SK-N-MC (cell line): ENCODE measurements around the gene PODNL1.

Experiments
- EZH2 ChIP-seq: fragments of 200-600 bp; sonication (generic); IDR thresholded peaks from one replicate; pipeline ENCODE4 v1.6.1; 2017; ENCODE audit warnings: antibody characterized with exemption
- POLR2AphosphoS5 ChIP-seq: IDR thresholded peaks from 2 replicates; pipeline ENCODE4 v1.6.1; 2012; ENCODE audit warnings: mild to moderate bottlenecking, low read depth, low read length, borderline replicate concordance

DNA sequence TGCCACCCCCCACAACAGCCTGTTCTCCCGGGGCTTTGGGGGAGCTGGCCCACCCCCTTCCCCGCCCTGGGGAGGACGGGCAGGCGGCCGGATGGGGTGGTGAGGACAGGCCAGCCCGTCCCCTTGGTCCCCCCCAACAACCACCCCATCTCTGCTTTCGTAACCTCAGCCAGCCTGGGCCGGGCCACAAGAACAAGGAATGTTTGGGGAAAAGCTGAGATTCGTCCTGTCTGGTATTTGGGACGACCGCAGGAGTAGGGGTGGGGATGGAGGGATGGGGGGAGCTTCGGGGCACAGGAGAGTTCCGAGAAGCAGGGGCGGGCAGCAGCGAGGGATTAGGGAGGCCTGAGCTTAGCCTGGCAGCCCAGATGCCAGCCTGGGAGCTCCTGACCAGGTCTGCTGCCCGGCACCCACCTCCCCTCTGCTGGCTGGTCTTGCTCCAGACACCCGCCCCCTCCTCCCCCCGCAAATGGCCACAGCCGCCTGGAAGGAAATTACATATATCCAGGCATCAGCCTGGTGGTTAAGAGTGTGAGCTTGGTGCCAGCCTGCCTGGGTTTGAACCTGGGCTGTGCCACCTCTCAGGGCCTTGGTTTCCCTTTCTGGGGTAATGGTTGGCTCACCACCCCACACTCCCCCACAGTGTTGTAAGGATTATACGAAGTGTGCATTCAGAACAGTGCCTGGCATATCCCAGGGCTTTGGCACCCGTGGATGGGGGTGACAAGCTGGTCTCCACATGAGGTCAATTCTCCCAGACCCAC is at the start of gene PODNL1:
- no peak for TF ChIP-seq EZH2
- TF ChIP-seq POLR2AphosphoS5: no peak
